HG03457 (cell line): ENCODE data around the gene FCMR.

Source experiments
- ATAC-seq: cut with Tn5 transposase; IDR thresholded peaks from one replicate; pipeline ENCODE4 v1.9.1; 2021; ENCODE audit warnings: moderate number of reproducible peaks; ENCODE audit not compliant: unreplicated experiment

FCMR gene

DNA sequence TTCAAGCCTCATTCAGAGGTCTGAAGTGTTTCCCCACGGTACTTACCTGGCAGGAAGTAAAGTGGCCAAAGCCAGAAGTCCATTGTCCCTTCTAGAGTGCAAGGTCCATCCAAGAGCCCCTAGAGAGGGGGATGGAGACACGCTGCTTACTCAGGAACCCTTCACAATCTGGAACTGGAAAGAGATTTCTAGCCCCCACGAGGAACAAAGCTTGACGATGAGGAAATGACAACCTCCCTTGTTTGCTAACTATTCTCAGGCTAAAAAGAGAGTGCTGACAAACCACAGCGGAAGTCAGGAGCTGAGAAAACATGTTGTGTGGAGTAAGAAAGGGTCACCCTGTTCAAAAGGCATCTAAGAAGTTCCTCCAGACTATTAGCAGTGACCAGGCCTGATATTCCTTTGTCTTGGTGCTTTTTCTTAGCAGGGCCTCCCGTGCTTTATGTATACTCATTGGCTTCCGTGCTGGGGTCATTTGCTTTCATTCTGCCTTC, at the start of gene FCMR:
TSS of gene FCMR (minus strand) at position 170 of the 494 bp plus-strand sequence. CDS start at position 83, 87 bp downstream.
- no peak for ATAC-seq

GRCh38 chr1:206971029-206971655, 49.4 kb upstream of the FCMR start:
- peak; percentile 35 for ATAC-seq

DNA sequence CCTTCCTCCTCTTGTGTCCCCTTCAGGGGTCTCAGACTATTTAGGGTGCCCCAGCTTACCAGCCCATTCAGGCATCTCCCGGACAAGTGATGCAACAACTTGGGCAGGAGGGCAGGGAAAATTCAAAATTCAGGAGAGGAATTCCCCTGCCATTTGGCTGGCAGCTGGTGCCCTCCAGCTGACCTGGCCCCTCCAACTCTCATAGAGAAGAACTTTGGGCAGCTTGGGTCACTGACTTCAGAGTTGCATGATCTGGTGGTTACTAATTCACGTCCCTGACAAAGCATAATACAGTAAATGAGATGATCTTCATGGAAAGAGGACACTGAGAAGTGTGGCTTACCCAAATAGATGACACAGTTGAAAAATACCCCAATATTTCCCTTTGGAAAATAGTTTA, 48.7 kb upstream of the FCMR start, which contains the start of gene FCAMR:
TSS of gene FCAMR (minus strand) at position 15 of the 400 bp plus-strand sequence. CDS start 335 bp downstream, outside the sequence.
- ATAC-seq = no peak

- no peak for ATAC-seq
These were observed 47.3 kb upstream of the FCMR start for GRCh38 chr1:206969090-206969489.

- ATAC-seq = peak; percentile 51
These were observed 45.5 kb upstream of the FCMR start for GRCh38 chr1:206967096-206967849.

- ATAC-seq = no peak
These were observed 44.0 kb upstream of the FCMR start for GRCh38 chr1:206965781-206966180.

GRCh38 chr1:206963740-206964139, 42.0 kb upstream of the FCMR start:
- ATAC-seq = no peak

DNA sequence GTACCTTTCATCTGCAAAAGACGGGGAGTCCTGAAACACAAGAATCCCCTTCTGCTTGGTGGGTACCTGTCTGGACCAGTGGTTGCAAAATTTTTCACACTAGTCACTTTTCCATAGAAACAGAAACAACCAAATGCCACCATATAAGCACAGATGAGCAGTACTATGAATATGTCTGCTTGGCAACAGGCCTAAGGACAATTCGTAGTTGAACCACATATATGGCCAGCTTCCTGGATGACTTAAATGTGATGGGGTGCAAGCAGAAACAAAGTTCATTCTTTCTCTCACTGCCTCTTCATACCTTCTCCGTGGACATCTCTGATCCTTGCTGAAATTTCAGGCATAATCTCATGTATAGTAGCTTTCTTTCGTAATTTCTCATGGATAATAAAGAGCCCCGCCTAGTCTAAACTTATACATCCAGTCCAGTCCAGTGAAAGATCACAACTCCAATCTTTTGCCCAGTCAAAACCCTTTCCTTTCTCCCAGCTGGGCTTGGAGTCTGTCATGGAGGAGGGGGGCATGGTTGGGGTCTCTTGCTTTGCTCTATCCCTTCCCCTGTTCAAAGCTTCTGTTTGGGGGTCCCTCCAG, 41.5 kb upstream of the FCMR start:
- ATAC-seq = no peak

GRCh38 chr1:206962272-206962671, 40.5 kb upstream of the FCMR start:
- ATAC-seq = no peak

- no peak for ATAC-seq
These were observed 39.9 kb upstream of the FCMR start for GRCh38 chr1:206961668-206962067.

DNA sequence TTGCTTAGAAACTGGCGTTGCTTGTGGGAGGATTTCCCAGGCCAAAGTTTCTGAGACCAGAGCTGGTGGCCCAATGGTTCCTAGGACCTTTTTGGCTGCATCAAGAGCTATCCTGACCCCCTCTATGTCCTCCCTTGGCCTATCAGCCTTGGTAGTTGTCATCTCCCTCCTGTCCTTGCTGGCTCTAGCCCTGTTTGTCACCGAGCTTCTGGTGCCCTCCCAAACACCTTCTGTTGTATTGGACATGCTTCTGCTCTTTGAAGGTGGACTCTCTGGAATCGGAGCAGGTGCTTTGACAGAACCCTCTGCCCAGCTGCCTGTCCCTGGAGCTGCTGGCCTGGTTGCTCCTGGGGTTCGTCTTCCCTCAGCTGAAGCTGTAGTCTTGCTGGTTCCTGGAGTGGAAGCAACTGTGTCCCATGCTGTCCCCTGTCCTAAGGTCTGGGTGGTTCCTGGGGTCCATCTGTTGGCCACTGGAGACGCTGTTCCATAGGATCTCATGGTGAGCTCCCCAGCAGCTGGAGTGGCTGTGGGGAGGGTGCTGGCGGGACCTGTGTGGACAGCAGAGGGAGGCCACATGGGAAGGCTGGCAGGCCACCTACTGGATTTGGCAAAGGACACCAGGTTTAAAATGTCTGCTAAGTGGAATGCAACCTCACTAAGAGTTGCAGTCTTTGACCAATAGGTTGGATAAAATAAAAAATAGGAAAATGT, 39.1 kb upstream of the FCMR start:
- no peak for ATAC-seq

- no peak for ATAC-seq
These were observed 36.4 kb upstream of the FCMR start for GRCh38 chr1:206958144-206958543.

DNA sequence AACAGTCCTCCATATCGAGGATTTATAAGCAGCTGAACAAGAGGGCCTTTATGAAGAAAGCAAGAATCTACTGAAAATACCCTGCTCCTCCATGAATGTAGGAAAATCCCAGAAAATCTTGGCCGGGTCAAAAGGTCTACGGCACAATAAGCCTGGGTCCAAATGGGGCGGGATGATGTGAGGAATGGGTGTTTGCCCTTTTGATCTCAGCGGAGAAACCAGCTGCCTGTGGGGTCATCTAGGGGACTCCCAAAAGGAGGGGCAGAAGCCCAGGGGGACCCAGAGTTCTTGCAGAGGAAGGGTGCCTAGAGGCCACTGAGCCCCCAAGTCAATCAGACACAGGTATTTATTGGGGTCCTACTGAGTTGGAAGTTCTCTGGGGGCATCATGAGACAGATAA, 35.9 kb upstream of the FCMR start:
- ATAC-seq = no peak

- no peak for ATAC-seq
These were observed 34.0 kb upstream of the FCMR start for GRCh38 chr1:206955476-206956451.

- no peak for ATAC-seq
These were observed 33.0 kb upstream of the FCMR start for GRCh38 chr1:206954459-206955342.

DNA sequence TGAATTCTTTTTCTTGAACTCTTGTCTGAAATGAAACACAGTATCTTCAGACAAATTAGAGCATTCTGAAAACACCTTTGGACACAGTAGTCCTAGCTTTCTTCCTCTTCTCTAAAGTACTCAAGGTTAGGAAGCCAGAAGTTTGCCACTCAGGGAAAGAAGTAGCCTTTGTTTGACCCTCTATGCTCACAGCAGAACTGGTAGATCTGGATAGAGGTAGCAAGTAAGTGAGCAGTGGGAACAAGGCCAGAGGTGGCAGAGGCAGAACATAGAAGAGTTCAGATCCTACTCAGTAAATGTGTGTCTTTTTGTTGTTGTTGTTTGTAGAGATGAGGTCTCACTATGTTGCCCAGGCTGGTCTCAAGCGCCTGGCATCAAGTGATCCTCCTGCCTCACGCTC, 31.9 kb upstream of the FCMR start:
- ATAC-seq = no peak

DNA sequence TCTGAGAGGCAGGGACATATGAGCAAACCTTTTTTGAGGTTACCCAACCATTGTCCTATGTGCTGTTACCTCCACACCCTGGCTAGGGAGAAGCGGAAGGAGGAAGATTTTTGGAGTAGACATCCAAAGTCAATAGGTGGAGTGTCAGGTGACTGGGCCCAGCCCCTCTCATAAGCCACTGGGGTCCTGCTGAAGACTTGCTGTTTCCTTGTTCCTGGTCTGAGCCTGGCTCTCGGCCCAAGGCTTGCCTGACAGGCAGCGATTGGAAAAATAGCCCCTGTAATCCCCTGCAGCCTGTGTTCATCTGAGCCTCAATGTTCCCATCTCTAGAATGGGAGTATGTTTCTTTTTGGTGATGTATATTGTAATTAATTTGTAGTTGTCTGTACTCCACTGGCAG, 31.4 kb upstream of the FCMR start:
- no peak for ATAC-seq

- ATAC-seq = no peak
These were observed 30.4 kb upstream of the FCMR start for GRCh38 chr1:206952171-206952570.
